Stimulated activated CD4-positive, alpha-beta T cell treated with anti-CD3 and anti-CD28 coated beads, Interleukin-2, amount 100 ng/mL, for 24 hours (primary cell): ENCODE measurements around the gene ZFYVE9.
"Not testable (repeated sequence)": the region's sequence is repeated elsewhere in the genome, so short reads cannot be mapped to it uniquely, and the experiment has no call there.

Experiments
- DNase-seq, 2 donors: peaks; one replicate each; pipeline ENCODE4 v3.0.0-alpha.2; 2020

Gene ZFYVE9

DNA sequence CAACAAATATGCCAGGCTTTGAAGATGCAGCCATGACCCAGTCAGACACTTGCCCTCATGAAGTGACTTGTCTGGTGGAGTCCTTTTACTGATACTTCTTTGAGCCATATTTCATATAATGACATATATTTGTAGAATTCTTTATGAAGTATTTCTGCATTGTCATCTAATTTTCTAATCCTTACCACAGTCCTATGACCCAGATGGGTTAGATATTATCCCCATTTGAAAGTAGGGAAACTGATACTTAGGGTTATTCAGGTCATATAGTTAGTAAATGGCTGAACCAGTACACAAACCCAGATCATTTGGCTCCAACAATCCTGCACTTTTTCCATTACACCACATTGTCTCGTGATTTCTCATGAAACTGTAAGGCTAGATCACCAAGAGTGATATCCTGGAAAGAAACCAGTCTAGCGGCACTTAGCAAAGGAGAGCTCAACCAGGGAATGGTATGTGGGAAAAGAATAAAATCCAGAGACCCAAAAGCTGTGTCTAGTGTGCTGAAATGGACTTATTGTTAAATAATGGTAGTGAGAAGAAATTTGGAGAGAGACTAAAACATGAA, 49.6 kb downstream of the ZFYVE9 start:
- no peak for DNase-seq

DNA sequence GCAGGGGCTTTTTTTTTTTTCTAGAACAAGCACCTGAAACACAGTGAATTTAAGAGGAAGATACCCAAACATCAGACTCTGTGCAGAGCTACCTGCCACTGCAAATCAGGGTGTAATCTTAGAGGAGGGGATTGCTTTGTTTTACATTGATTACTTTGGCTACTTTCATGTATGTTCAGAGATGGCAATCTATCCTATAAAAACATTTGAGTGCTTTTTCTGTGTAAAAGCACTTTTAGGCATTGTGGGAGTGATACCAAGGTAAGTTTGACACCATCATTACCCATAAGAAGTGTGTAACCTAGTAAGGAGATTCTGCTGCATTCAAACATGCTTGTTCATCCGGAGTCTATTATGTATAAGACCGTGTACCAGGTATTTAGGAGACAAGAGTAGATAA, 50.1 kb downstream of the ZFYVE9 start:
- DNase-seq: no peak

DNA sequence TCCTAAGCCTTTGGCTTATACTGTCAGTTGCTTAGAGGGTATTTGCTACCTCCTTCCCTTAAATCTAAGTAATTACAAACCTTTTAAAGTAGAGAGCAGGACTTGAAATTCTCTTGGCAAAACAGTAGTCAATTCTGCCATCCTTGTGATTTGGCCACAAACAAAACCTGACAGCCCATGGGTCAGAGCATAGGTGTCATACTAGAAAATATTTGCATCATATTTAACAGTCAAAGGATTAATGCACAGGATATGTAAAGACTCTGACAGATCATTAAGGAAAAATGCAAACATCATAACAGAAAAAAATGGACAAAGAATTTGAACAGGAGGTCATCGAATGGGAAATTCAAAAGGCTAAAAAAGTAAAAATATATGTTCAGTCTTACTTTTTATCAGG, 50.5 kb downstream of the ZFYVE9 start:
- no peak for DNase-seq

DNA sequence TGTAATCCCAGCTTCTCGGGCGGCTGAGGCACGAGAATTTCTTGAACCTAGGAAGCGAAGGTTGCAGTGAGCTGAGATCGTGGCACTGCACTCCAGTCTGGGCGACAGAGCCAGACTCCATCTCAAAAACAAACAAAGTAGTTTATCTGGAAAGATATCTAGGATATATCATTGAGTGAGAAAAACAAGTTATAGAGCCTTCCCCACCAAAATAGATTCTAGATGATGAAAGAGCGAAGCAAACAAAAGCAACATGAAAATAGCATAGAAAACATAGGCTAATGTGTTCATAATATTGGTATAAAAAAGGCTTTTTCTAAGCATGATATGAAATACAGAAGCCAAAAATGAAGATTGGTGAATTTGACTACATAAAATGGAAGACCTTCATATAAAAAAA, 52.1 kb downstream of the ZFYVE9 start:
- no peak for DNase-seq

DNA sequence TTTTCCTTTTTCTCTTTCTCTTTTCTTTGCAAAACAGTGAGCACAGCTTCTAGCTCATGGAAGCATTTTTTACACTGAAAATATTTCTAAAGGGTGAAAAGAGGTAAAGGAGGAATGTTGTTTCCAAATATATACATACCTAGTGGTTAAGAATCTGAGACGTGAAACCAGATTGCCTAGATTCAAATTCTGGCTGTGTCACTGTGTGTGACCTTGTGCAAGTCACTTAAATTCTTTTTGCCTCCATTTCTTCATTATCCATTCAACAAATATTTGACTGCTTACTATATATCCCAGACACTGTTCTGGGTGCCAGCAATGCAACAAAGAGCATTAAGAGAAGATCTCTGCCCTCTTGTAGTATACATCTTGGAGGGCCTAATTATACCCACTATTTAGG, 53.3 kb downstream of the ZFYVE9 start:
- no peak for DNase-seq

DNA sequence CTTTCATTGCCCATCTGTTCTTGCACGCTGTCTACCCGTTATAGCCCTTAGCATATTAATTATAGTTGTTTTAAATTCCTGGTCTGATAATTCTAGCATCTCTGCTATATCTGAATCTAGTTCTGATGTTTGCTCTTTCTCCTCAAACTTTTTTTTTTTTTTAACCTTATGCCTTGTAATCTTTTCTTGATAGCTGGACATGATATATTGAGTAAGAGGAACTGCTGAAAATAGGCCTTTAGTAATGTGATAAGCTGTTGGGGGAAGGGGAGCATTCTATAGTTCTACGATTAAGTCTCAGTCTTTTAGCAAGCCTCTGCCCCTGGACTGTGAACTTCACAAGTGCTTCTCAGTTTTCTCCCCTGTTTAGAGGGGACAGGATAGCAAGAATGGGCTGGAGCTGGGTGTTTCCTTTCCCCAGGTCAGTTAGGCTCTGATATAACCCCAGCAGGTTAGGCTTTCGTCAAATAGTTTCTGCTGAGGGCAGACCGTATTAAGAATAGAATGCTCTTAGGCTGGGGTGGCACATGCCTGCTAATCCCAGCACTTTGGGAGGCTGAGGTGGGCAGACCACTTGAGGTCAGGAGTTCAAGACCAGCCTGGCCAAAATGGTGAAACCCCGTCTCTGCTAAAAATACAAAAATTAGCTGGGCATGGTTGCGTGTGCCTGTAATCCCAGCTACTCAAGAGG, 62.2 kb downstream of the ZFYVE9 start:
- no peak for DNase-seq

DNA sequence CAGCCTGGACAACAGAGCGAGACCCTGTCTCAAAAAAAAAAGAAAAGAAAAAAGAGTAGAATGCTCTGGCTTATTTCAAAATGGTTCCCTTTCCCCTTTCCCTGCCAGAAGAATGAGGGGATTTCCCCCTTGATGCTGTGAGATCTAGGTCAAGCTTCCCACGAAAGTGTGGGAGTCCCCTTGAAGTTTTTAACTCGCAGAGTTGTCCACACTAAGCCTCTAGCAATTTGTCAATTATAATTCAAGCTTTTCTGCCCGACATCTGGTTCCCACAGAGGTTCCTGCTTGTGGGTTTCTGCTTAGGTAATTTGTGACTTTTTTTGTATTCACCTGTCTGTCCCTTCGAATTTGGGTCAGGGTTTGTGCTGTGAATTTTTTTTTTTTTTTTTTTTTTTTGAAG, 62.8 kb downstream of the ZFYVE9 start:
- no peak for DNase-seq

DNA sequence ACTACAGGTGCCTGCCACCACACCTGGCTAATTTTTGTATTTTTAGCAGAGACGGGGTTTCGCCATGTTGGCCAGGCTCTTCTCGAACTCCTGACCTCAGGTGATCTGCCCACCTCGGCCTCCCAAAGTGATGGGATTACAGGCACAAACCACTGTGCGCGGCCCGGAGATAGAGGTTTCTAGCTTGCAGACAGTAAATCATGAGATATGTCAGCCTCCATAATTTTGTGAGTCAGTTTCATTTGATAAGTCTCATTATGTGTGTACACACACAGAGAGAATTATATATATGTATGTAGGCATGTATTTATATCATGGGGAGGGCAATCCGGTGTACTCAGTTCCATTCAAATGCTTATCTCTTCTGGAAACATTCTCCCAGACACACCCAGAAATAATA, 64.8 kb downstream of the ZFYVE9 start:
- not testable (repeated sequence) for DNase-seq

DNA sequence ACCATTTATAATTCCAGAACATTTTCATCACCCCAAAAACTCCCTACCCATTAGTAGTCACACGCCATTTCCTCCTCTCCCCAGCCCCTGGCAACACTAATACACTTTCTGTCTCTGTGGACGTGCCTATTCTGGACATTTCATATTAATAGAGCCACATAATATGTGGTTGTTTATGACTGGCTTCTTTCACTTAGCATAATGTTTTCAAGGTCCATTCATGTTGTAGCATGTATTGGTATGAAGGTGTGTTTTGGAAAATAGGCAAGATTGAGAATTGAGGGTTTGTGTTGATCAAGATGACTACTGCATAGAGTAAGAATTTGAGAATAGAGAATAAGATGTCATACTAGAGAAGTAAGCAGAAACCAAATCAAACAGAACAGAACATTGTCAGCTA, 67.5 kb downstream of the ZFYVE9 start:
- DNase-seq: no peak

DNA sequence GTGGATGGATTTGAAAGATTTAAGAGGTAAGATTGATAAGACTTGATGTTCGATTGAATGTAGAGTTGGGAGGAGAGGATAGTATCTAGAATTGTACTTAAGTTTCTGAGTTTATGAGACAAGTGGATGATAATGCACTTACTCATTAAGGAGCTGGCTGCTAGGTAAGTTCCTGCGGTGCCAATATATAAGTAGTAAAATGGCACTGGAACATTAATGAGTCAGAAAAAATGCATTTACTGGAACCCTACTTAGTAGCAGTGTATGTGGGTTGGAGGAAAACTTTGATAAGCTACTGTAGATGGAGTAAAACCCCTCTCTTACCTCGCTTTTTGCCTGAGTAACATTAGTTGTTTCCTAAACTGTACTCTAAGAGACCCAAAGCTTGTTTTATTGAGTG, 68.2 kb downstream of the ZFYVE9 start:
- DNase-seq: no peak

DNA sequence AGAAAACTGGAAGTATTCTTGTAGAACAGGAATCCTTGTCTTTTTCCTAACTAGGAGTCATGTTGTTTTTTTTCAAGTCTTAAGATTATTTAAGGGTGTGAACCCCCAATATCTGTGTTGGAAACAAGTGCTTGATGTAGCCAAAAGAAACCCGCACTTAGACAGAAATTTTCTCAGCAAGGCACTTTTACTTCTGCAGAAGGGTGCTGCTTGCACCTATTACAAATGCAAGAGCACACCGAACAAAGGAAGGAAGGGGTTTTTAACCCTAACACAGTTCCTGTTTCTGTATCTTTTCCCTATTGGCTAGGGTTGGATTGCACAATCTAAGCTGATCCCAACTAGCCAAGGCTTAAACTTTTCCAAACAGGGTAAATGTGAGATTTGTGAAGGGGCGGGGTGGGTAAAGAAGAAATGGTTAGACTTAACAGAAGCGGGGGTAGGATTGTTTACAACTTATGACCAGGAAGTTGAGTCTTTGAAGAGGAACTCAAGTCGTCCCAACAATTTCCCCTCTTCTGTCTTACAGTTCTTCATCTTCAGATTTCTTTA, 75.1 kb downstream of the ZFYVE9 start:
- no peak for DNase-seq

DNA sequence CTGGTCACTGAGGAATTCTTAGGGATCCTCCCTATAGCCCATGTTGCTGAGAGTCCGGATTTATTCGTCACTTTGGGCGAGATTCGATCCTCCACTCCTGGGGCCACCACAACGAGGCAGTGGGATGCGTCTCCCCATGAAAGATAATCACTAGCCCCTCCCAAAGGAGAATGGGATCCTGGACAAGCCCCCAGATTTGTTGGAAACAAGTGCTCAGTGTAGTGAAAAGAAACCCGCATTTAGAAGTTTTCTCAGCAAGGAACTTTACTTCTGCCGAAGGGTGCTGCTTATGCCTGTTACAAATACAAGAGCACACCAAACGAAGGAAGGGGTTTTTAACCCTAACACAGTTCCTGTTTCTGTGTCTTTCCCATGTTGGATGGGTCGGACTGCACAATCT, 83.3 kb downstream of the ZFYVE9 start:
- no peak for DNase-seq

DNA sequence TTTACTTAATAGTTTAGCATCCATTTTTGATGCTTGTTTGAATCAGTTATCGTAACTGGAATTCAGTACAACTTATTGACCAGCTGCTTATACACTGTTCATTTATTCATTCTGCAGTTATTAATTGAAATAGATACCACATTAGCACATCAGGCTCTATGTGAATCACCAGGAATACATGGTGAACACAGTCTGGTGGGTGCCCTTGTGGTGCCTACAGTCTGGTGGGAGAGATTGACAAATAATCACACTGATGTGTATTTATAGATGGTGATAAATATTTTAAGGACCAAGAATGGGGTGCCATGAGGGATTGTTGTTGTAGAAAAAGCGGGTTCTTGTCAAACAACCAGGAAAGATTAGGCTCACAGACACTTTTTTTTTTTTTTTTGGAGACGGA, 87.6 kb downstream of the ZFYVE9 start:
- DNase-seq: no peak

DNA sequence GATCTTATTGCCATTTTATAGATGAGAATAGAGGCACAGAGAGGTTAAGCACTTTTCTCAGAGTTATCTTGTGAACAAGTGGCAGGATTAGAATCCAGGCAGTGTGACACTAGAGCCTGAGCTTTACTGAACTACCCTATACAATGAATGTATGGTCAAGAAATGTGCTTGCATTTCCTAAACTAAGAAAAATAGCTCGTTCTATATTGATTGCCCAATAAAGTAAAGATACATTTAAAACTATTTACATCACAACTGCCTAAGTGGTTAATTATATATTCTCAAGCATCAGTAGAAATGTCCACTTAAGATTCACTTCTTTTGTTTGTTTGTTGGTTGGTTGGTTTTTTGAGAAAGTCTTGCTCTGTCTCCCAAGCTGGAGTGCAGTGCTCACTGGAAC, 91.6 kb downstream of the ZFYVE9 start:
- DNase-seq: no peak

DNA sequence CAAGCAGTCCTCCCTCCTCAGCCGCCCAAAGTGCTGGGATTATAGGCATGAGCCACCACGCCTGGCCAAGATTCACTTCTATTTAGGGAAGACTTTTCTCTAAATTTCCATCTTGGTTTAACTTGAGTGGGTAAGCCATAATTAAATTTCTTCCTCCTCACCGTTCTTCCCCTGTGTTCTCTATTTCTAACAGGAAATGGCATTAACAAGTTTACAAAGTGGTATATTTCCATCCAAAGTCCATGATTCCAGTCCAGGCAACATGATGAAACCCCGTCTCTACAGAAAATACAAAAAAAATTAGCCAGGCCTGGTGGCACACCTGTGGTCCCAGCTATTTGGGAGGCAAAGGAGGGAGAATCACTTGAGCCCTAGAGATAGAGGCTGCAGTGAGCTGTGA, 92.1 kb downstream of the ZFYVE9 start:
- no peak for DNase-seq

DNA sequence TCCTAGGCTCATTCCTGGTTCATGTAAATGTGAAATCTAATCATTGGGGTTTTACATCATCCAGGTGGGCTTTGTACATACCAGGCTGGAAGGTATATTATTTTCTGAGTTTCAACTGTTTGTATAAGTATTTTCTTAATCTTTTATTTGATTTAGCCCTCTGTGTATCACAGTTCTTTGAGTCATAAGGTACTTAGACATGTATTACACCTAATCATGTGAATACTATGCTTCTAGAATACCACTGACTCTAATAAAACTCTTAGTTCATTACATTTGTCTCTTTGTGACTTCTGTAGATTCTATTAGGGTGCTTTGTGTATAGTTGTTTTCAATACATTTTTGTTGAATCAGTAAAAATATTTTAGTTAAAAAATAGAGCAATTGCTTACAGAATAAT, 92.8 kb downstream of the ZFYVE9 start:
- no peak for DNase-seq

DNA sequence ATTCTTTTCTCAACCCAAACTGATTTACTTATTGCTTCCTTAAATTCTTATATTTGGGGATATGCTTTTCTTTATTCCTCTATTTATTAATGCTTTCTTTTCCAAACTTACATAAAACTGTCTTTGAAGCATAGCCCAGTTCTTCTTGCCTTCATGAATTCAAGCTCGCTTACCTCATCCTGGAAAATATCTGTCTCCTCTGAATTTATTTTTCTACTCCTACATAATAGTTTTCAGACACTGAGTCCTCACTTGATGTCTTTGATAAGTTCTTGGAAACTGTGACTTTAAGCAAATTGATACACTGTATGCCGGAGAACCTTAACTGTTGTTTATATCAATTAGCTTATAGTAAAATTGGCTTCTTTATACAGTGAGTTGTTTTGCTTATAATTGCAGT, 93.8 kb downstream of the ZFYVE9 start:
- DNase-seq: no peak

DNA sequence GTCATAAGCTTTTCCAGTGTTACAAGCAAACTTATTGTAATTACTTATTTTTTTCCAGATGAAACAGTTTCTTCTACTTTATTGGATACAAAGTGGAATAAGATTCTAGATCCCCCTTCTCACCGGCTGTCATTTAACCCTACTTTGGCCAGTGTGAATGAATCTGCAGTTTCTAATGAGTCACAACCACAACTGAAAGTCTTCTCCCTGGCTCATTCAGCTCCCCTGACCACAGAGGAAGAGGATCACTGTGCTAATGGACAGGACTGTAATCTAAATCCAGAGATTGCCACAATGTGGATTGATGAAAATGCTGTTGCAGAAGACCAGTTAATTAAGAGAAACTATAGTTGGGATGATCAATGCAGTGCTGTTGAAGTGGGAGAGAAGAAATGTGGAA, 95.5 kb downstream of the ZFYVE9 start:
- no peak for DNase-seq

DNA sequence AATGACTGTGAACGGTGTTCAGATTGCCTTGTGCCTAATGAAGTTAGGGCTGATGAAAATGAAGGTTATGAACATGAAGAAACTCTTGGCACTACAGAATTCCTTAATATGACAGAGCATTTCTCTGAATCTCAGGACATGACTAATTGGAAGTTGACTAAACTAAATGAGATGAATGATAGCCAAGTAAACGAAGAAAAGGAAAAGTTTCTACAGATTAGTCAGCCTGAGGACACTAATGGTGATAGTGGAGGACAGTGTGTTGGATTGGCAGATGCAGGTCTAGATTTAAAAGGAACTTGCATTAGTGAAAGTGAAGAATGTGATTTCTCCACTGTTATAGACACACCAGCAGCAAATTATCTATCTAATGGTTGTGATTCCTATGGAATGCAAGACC, 96.6 kb downstream of the ZFYVE9 start:
- DNase-seq: no peak

DNA sequence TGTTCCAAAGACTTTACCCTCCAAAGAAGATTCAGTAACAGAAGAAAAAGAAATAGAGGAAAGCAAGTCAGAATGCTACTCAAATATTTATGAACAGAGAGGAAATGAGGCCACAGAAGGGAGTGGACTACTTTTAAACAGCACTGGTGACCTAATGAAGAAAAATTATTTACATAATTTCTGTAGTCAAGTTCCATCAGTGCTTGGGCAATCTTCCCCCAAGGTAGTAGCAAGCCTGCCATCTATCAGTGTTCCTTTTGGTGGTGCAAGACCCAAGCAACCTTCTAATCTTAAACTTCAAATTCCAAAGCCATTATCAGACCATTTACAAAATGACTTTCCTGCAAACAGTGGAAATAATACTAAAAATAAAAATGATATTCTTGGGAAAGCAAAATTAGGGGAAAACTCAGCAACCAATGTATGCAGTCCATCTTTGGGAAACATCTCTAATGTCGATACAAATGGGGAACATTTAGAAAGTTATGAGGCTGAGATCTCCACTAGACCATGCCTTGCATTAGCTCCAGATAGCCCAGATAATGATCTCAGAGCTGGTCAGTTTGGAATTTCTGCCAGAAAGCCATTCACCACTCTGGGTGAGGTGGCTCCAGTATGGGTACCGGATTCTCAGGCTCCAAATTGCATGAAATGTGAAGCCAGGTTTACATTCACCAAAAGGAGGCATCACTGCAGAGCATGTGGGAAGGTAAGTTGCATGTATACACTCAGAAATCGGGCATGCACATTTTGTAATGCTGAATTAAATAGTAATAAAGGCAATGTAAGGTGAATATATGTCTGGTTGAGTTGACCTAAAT, 97.2 kb downstream of the ZFYVE9 start:
- DNase-seq: no peak

DNA sequence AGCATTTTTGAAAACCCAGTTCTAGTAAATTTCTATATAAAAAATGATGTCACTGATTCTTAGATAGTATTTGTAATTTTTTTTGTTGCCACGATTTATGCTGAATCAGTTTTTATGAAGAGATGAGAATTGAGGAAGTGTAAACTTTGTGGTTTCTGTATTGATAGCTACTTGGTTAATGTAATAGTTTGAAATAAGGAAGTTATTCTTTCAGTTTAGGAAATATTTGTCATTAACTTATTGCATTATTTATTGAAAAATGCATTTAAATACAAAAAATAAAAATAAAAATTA, 97.8 kb downstream of the ZFYVE9 start:
- no peak for DNase-seq

DNA sequence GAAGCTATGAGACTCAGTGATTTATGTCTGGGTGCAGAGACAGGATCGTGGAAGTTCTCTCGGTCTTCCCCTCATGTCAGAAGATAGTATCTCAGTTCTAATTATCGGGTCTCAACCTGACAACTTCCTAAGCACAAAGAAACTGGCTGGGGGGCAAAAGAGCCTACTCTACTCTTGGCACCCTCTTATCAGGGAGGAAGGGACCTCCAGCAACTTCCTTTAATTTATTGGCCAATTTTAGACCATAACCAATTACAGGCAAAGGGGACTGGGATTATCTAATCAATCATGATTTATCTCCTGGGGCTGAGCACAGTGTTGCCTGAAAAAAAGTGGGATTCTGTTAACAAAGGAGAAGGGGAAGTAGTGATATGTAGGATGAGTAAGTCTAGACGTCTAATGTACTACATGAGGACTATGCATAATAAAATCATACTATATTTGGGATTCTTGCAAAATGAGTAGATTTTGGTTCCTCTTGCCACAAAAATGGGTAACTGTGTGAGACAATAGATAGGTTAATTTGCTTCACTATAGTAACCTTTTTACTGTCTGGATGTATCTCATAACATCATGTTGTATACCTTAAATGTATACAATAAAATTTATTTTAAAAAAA, 98.8 kb downstream of the ZFYVE9 start:
- no peak for DNase-seq

DNA sequence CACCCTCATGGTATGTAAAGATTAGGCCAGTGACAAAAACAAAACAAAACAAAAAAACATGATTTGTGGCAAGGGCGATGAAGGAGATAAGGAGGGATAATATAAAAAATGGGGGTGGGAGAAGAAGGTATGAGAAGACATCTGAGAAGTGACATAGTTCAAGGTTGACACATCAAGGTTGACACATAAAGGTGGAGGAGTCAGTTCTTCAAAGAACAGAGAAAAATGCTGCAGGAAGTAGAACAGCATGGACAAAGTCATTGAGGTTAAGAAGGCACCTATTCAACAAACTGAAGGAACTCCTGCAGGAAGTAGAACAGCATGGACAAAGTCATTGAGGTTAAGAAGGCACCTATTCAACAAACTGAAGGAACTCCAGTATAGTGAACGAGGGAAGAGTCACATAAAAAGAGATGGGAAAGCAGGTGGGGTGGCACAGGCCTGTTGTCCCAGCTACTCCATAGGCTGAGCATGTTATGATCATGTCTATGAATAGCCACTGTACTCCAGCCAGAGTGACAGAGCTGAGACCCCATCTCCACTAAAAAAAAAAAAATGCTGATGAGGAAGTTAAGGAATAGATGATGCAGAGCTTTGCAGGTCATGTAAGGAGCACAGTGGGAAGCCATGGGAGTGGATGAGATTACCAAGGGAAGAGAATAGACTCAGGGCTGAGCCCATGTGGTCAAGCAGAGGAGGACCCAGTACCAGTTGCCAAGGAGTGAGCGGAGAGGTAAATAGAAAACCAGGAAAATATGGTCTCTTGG, 101.5 kb downstream of the ZFYVE9 start:
- DNase-seq: no peak
